Vagina (tissue), 2 donors: Measurements from ENCODE around the gene MFAP3L.

ENCODE experiments used
- POLR2A ChIP-seq, 2 donors: fragments of 450-650 bp; IDR thresholded peaks; one replicate each; pipeline ENCODE4 v1.6.1; 2017; ENCODE audit warnings: antibody characterized with exemption in 2 of 2, mild to moderate bottlenecking in 2 of 2, moderate library complexity in 2 of 2
- POLR2AphosphoS5 ChIP-seq, 2 donors: sonication (generic); formaldehyde crosslinking; IDR thresholded peaks; one replicate each; pipeline ENCODE4 v1.9.0; 2017; ENCODE audit warnings: antibody characterized with exemption in 2 of 2, mild to moderate bottlenecking in 2 of 2, low read depth in 1 of 2; ENCODE audit not compliant: insufficient read depth in 1 of 2
- TF ChIP-seq, protein P1 (sequence below), 3 experiments: fragments of 450-650 bp in 2 of 3; fragments of 200-600 bp in 1 of 3; sonication (generic) in 1 of 3; IDR thresholded peaks; one replicate each; pipeline ENCODE4 v1.5.1; 2017 to 2019; ENCODE audit warnings: antibody characterized with exemption in 3 of 3, mild to moderate bottlenecking in 2 of 3, moderate library complexity in 2 of 3

- TF ChIP-seq, protein P1, sequence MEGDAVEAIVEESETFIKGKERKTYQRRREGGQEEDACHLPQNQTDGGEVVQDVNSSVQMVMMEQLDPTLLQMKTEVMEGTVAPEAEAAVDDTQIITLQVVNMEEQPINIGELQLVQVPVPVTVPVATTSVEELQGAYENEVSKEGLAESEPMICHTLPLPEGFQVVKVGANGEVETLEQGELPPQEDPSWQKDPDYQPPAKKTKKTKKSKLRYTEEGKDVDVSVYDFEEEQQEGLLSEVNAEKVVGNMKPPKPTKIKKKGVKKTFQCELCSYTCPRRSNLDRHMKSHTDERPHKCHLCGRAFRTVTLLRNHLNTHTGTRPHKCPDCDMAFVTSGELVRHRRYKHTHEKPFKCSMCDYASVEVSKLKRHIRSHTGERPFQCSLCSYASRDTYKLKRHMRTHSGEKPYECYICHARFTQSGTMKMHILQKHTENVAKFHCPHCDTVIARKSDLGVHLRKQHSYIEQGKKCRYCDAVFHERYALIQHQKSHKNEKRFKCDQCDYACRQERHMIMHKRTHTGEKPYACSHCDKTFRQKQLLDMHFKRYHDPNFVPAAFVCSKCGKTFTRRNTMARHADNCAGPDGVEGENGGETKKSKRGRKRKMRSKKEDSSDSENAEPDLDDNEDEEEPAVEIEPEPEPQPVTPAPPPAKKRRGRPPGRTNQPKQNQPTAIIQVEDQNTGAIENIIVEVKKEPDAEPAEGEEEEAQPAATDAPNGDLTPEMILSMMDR (IDR thresholded peaks at IDR 0.05) = no peak
- TF ChIP-seq POLR2AphosphoS5 (IDR thresholded peaks at IDR 0.05; ENCODE audit: insufficient read depth in 1 of 2, low read depth in 1 of 2) (no peak), POLR2A (IDR thresholded peaks at IDR 0.05) (no peak)
Observed at GRCh38 chr4:170011921-170012628, 14.1 kb downstream of the MFAP3L start.
